Neuronal stem cell (in vitro differentiated cells): ENCODE results near the gene SLC25A43.
A peak's percentile ranks its signal among the peaks of the same experiment; 100 is the strongest.
"Not testable (repeated sequence)": the region's sequence is repeated elsewhere in the genome, so short reads cannot be mapped to it uniquely, and the experiment has no call there.

Source experiments
- DNase-seq: peaks from one replicate; pipeline ENCODE4 v3.0.0-alpha.2; 2013; ENCODE audit warnings: low spot score
- H2AFZ ChIP-seq: one replicate; pipeline ENCODE4 v1.6.1; 2013; ENCODE audit warnings: mild to moderate bottlenecking, low read length, inconsistent platforms
- H2AK5ac ChIP-seq: 2 replicates; pipeline ENCODE4 v1.6.1; 2013; ENCODE audit warnings: low read depth, mild to moderate bottlenecking, inconsistent platforms, low read length, moderate library complexity, mixed read lengths
- H2BK120ac ChIP-seq: 2 replicates; pipeline ENCODE4 v1.6.1; 2013; ENCODE audit warnings: low read depth, mild to moderate bottlenecking, inconsistent platforms, low read length, moderate library complexity, mixed read lengths
- H2BK12ac ChIP-seq: one replicate; pipeline ENCODE4 v1.6.1; 2013; ENCODE audit warnings: low read length, inconsistent platforms
- H2BK15ac ChIP-seq: 2 replicates; pipeline ENCODE4 v1.6.1; 2013; ENCODE audit warnings: mild to moderate bottlenecking, low read length, inconsistent platforms, mixed read lengths
- H2BK5ac ChIP-seq: one replicate; pipeline ENCODE4 v1.6.1; 2013; ENCODE audit warnings: inconsistent platforms, mild to moderate bottlenecking, low read length, moderate library complexity
- H3K14ac ChIP-seq: one replicate; pipeline ENCODE4 v1.6.1; 2013; ENCODE audit warnings: low read length, inconsistent platforms
- H3K18ac ChIP-seq: 2 replicates; pipeline ENCODE4 v1.6.1; 2013; ENCODE audit warnings: low read length, inconsistent platforms
- H3K23ac ChIP-seq: 2 replicates; pipeline ENCODE4 v1.6.1; 2013; ENCODE audit warnings: low read depth, mild to moderate bottlenecking, mixed read lengths, low read length, inconsistent platforms; ENCODE audit not compliant: poor library complexity
- H3K27ac ChIP-seq: replicated peaks from 3 replicates; pipeline ENCODE4 v1.5.1; 2013; ENCODE audit warnings: low read length, inconsistent platforms
- H3K27me3 ChIP-seq, 3 experiments: 2 replicates each; pipeline ENCODE4 v1.6.1; 2013; ENCODE audit warnings: low read length in 3 of 3, mild to moderate bottlenecking in 2 of 3, inconsistent platforms in 1 of 3, low read depth in 1 of 3, mixed read lengths in 1 of 3, moderate library complexity in 1 of 3; ENCODE audit not compliant: control insufficient read depth in 3 of 3, insufficient read depth in 3 of 3
- H3K36me3 ChIP-seq, 2 donors: replicated peaks in 1 of 2; 2 replicates each; pipeline ENCODE4 v1.6.1; 2013; ENCODE audit warnings: low read length in 2 of 2; ENCODE audit not compliant: control insufficient read depth in 2 of 2, insufficient read depth in 2 of 2
- H3K4ac ChIP-seq: 2 replicates; pipeline ENCODE4 v1.6.1; 2013; ENCODE audit warnings: inconsistent platforms, mild to moderate bottlenecking, low read length, moderate library complexity
- H3K4me1 ChIP-seq, 2 donors: 1 replicate in 1 of 2; 2 replicates in 1 of 2; pipeline ENCODE4 v1.6.1; 2013; ENCODE audit warnings: low read length in 2 of 2, low read depth in 1 of 2; ENCODE audit not compliant: control insufficient read depth in 2 of 2, insufficient read depth in 1 of 2
- H3K4me2 ChIP-seq: one replicate; pipeline ENCODE4 v1.6.1; 2013; ENCODE audit warnings: mild to moderate bottlenecking, low read length, inconsistent platforms; ENCODE audit not compliant: insufficient read depth, poor library complexity, severe bottlenecking
- H3K4me3 ChIP-seq, 2 donors: 2 replicates each; pipeline ENCODE4 v1.5.1; 2013; ENCODE audit warnings: low read length in 2 of 2, mild to moderate bottlenecking in 2 of 2, inconsistent platforms in 1 of 2, moderate library complexity in 1 of 2
- H3K79me1 ChIP-seq: one replicate; pipeline ENCODE4 v1.6.1; 2013; ENCODE audit warnings: low read depth, mild to moderate bottlenecking, inconsistent platforms, low read length, moderate library complexity
- H3K9ac ChIP-seq: one replicate; pipeline ENCODE4 v1.6.1; 2013; ENCODE audit warnings: mild to moderate bottlenecking, low read depth, low read length, inconsistent platforms; ENCODE audit not compliant: poor library complexity
- H3K9me3 ChIP-seq, 2 donors: replicated peaks in 1 of 2; 2 replicates each; pipeline versions ENCODE3 to v1.6.1; 2013; ENCODE audit warnings: low read length in 2 of 2, mild to moderate bottlenecking in 2 of 2, inconsistent platforms in 1 of 2, low read depth in 1 of 2, mixed read lengths in 1 of 2, moderate library complexity in 1 of 2; ENCODE audit not compliant: control insufficient read depth in 2 of 2, insufficient read depth in 1 of 2
- H4K8ac ChIP-seq: one replicate; pipeline ENCODE4 v1.6.1; 2013; ENCODE audit warnings: low read depth, mild to moderate bottlenecking, inconsistent platforms, low read length, moderate library complexity
- H4K91ac ChIP-seq: one replicate; pipeline ENCODE4 v1.6.1; 2013; ENCODE audit warnings: low read length, low read depth, mild to moderate bottlenecking, inconsistent platforms; ENCODE audit not compliant: poor library complexity
- WGBS, 2 donors: extraction: QIAGEN DNeasy Blood & Tissue Kit; methylation state at CpG; one replicate each; pipeline ENCODE4 v1.1.7; 2013; ENCODE audit warnings: missing lambda C conversion rate in 2 of 2, mixed read lengths in 1 of 2; ENCODE audit not compliant: insufficient read length in 2 of 2, insufficient replicate concordance in 1 of 2; ENCODE audit errors: extremely low coverage in 2 of 2; 5-methylcytosine and 5-hydroxymethylcytosine counted together

The SLC25A43 gene

DNA sequence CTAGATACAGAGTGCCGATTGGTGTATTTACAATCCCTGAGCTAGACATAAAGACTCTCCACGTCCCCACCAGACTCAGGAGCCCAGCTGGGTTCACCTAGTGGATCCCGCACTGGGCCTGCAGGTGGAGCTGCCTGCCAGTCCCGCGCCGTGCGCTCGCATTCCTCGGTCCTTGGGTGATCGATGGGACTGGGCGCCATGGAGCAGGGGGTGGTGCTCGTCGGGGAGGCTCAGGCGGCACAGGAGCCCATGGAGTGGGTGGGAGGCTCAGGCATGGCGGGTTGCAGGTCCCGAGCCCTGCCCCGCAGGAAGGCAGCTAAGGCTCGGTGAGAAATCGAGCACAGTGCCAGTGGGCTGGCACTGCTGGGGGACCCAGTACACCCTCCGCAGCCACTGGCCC, 11.7 kb upstream of the SLC25A43 start:
- H4K8ac ChIP-seq, H4K91ac ChIP-seq, H3K18ac ChIP-seq, H2AK5ac ChIP-seq, H3K36me3 ChIP-seq, H2BK120ac ChIP-seq, H3K14ac ChIP-seq, H3K4ac ChIP-seq, H3K79me1 ChIP-seq, H2BK5ac ChIP-seq, H3K9me3 ChIP-seq, H3K4me1 ChIP-seq, H3K4me2 ChIP-seq, H2BK12ac ChIP-seq, H2AFZ ChIP-seq, H3K9ac ChIP-seq, DNase-seq, H3K4me3 ChIP-seq, H3K27me3 ChIP-seq, H3K27ac ChIP-seq, H3K23ac ChIP-seq, H2BK15ac ChIP-seq: not testable (repeated sequence)
- no CpG with 5 or more reads among the region's 20 CpGs for WGBS, 2 donors

DNA sequence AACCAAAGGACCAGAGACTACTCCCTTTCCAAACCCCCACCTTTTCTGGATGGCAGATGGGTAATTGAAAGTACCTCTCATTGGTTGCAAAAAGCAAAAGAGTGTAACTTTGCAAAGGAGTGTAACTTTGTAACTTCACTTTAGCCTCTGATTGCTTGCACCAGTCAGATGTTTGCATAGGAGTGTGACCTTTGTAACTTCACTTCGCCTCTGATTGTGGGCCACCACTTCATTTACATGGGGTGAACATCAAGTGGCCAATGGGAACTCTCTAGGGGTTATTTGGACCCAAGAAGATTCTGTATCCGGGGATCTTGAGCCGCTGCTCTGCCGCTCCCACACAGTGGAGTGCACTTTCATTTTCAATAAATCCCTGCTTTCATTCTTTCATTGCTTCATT, 9.9 kb upstream of the SLC25A43 start:
- WGBS, 2 donors = no CpG with 5 or more reads among the region's 4 CpGs
- no peak overlapping the region for H3K27ac ChIP-seq

DNA sequence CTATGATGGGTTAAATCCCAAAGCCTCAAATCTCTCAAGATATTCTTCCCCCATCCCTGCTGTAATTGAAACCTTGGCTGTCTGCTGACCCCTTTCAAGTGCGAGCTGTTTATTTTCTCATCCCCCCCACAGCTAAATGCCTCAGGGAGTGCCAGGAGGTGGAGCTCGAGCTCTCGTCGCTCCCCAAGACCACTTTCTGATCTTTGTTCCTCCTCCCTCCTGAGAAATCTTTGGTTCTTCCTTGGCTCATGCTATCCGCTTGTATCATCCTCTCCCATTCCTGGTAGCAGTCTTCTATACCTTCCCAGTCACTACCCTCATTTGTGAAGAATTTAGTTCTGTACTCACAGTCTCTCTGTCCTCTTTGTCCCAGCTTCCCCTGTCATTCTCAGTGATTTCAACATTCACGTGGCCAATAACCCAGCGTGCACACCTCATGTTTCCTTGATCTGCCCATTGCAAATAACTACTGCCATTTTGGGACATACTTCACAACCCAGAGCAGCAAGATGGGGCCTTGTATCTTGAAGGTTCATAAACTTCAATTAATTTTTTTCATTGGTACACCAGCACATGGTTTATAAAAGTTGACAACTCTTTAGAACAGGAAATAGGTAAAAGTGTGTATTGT, 9.2 kb upstream of the SLC25A43 start:
- Histone ChIP-seq H2AFZ (peak overlapping the region; percentile 47), H3K4me3 (no peak overlapping the region), H3K23ac (no peak overlapping the region), H3K9me3 (no peaks in the 10 kb centered on the region), H3K27ac (no peak overlapping the region), H3K18ac (no peak overlapping the region), H3K14ac (no peak overlapping the region), H3K4ac (no peak overlapping the region), H2BK120ac (no peak overlapping the region), H2AK5ac (no peak overlapping the region), H4K91ac (no peak overlapping the region), H3K9ac (no peak overlapping the region), H3K4me1 (no peaks in the 10 kb centered on the region), H3K36me3 (no peaks in the 10 kb centered on the region), H4K8ac (no peak overlapping the region), H2BK15ac (no peak overlapping the region), H3K4me2 (no peak overlapping the region), H3K27me3 (peaks cover 0 to 3% (median 0%) of the 10 kb centered on the region in 3 experiments), H2BK12ac (no peak overlapping the region), H2BK5ac (no peak overlapping the region), H3K79me1 (no peaks in the 10 kb centered on the region)
- no CpG with 5 or more reads among the region's 7 CpGs for WGBS, 2 donors
- no peak for DNase-seq

More for the DNA sequence above, 9.9 kb upstream of the SLC25A43 start:
- Histone ChIP-seq H3K4me3 (no peak overlapping the region), H2BK120ac (no peak overlapping the region), H2BK12ac (no peak overlapping the region), H3K79me1 (no peaks in the 10 kb centered on the region), H2BK5ac (no peak overlapping the region), H3K9ac (no peak overlapping the region), H3K4me1 (no peaks in the 10 kb centered on the region), H3K18ac (no peak overlapping the region), H3K23ac (no peak overlapping the region), H2AFZ (no peak overlapping the region), H3K27me3 (peaks cover 0 to 3% (median 0%) of the 10 kb centered on the region in 3 experiments), H3K9me3 (no peaks in the 10 kb centered on the region), H2BK15ac (no peak overlapping the region), H3K14ac (no peak overlapping the region), H4K8ac (no peak overlapping the region), H3K4ac (no peak overlapping the region), H2AK5ac (no peak overlapping the region), H4K91ac (no peak overlapping the region), H3K36me3 (no peaks in the 10 kb centered on the region), H3K4me2 (no peak overlapping the region)
- DNase-seq = no peak

GRCh38 chrX:119391279-119391678, 7.9 kb upstream of the SLC25A43 start:
- no peak overlapping the region for H3K23ac ChIP-seq
- no peaks in the 10 kb centered on the region for H3K79me1 ChIP-seq
- H2AFZ ChIP-seq = no peak overlapping the region
- H3K27me3 ChIP-seq = peaks cover 0 to 3% (median 0%) of the 10 kb centered on the region in 3 experiments
- no peak overlapping the region for H2BK5ac ChIP-seq
- H3K9me3 ChIP-seq = no peaks in the 10 kb centered on the region
- no peak overlapping the region for H2BK15ac ChIP-seq
- no peak overlapping the region for H3K14ac ChIP-seq
- no peak overlapping the region for H4K8ac ChIP-seq
- H3K4me1 ChIP-seq = no peaks in the 10 kb centered on the region
- no CpG with 5 or more reads among the region's 8 CpGs for WGBS, 2 donors
- no peak overlapping the region for H3K4ac ChIP-seq
- H4K91ac ChIP-seq = no peak overlapping the region
- DNase-seq = no peak
- no peak overlapping the region for H2BK12ac ChIP-seq
- H3K4me2 ChIP-seq = no peak overlapping the region
- no peak overlapping the region for H2BK120ac ChIP-seq
- H3K9ac ChIP-seq = no peak overlapping the region
- no peak overlapping the region for H3K4me3 ChIP-seq
- H3K18ac ChIP-seq = no peak overlapping the region
- no peak overlapping the region for H3K27ac ChIP-seq
- no peaks in the 10 kb centered on the region for H3K36me3 ChIP-seq
- no peak overlapping the region for H2AK5ac ChIP-seq
